HepG2 (cell line): ENCODE data around the gene KLHL33. TPM values are rescaled to one million over a fixed set of nuclear protein-coding genes. Genes with fewer than 3 reads are reported as not detected.

ENCODE experiments used
- CSRNP1 ChIP-seq: sonication (generic); formaldehyde crosslinking; IDR thresholded peaks from 2 replicates; pipeline ENCODE4 v1.8.1; 2023; ENCODE audit warnings: mild to moderate bottlenecking, missing genetic modification reagents
- DMAP1 ChIP-seq: IDR thresholded peaks from 2 replicates; pipeline ENCODE4 v1.6.1; 2016
- ETV5 ChIP-seq: IDR thresholded peaks from 2 replicates; pipeline ENCODE4 v1.6.1; 2018; ENCODE audit warnings: missing biosample characterization, missing genetic modification reagents, inconsistent platforms, borderline replicate concordance
- PHB2 ChIP-seq: fragments of 450-650 bp; IDR thresholded peaks from 2 replicates; pipeline ENCODE4 v1.6.1; 2018; ENCODE audit not compliant: partially characterized antibody
- RFX3 ChIP-seq: IDR thresholded peaks from 2 replicates; pipeline ENCODE4 v1.6.1; 2016; ENCODE audit warnings: missing biosample characterization, missing genetic modification reagents
- TP53 ChIP-seq: sonication (generic); formaldehyde crosslinking; conservative IDR thresholded peaks from 2 replicates; pipeline ENCODE4 v1.4.0; 2020; ENCODE audit warnings: missing genetic modification reagents
- ZBTB40 ChIP-seq, 2 experiments: fragments of 450-650 bp in 1 of 2; sonication (generic) in 1 of 2; formaldehyde crosslinking in 1 of 2; IDR thresholded peaks; 2 replicates each; pipeline versions ENCODE4 v1.6.1 to v1.8.0; 2016 to 2022; ENCODE audit warnings: antibody characterized with exemption in 1 of 2, mild to moderate bottlenecking in 1 of 2, missing genetic modification reagents in 1 of 2
- ZFP36L1 ChIP-seq: sonication (generic); formaldehyde crosslinking; IDR thresholded peaks from 2 replicates; pipeline ENCODE4 v1.8.0; 2022; ENCODE audit warnings: mild to moderate bottlenecking, missing genetic modification reagents, moderate library complexity
- ZHX2 ChIP-seq, 2 experiments: sonication (generic) in 1 of 2; formaldehyde crosslinking in 1 of 2; IDR thresholded peaks; 2 replicates each; pipeline versions ENCODE4 v1.6.1 to v1.9.0; 2014 to 2022; ENCODE audit warnings: antibody characterized with exemption in 1 of 2, borderline replicate concordance in 1 of 2, inconsistent platforms in 1 of 2, low read depth in 1 of 2, missing genetic modification reagents in 1 of 2
- ZMYM2 ChIP-seq: sonication (generic); formaldehyde crosslinking; IDR thresholded peaks from 2 replicates; pipeline ENCODE4 v1.8.0; 2022; ENCODE audit warnings: mild to moderate bottlenecking, missing genetic modification reagents
- ZSCAN12 ChIP-seq: sonication (generic); formaldehyde crosslinking; IDR thresholded peaks from 2 replicates; pipeline ENCODE4 v1.9.0; 2021; ENCODE audit warnings: mild to moderate bottlenecking, missing genetic modification reagents
- polyA plus RNA-seq, 8 experiments: library from polyadenylated mRNA; depleted of rRNA in 3 of 8; stranded (reverse) in 7 of 8; unstranded in 1 of 8; fragments of >200 nt; fragmentation: Illumina TruSeq in 4 of 8; extraction: Trizol in 4 of 8; gene quantifications; 2 replicates each; pipeline versions ENCODE4 v1.2.1 to v1.2.3, GENCODE V29; 2011 to 2016; ENCODE audit warnings: low read depth in 4 of 8, missing spikeins in 1 of 8, mixed read lengths in 1 of 8; ENCODE audit not compliant: insufficient read depth in 1 of 8
- total RNA-seq, 5 experiments: library from RNA; depleted of rRNA; stranded (reverse); fragments of >200 nt; fragmentation: Illumina TruSeq; extraction: Trizol; gene quantifications; 2 replicates each; pipeline ENCODE4 v1.2.3, GENCODE V29; 2016; ENCODE audit warnings: low read depth in 1 of 5

Gene KLHL33
- total and polyA plus RNA-seq, 2 of the 13 experiments (the other 11 are each of a cell fraction or from before 2014, with no cell fraction given): not detected

DNA sequence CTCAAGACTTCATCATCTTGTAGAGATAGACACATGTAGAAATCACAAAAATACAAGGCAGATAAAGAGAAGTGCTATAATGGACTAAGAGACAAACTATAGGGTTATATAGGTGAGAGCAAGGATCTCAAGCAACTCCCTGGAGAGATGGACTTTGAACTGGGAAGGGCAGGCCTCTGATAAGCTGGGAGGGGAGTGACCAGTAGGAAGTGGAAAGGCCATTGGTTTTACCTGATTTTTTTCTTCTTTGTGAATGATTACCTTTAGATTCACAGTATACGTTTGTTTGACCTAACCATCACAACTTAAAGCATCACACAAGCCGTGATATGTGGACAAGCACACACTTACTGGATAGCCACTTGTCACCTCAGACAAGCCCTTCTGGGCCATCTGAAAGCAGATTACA is 17.5 kb downstream of the KLHL33 start (continued):
- TF ChIP-seq ZHX2 (IDR thresholded peaks at IDR 0.05; ENCODE audit: low read depth) (no peak), ZHX2 (CRISPR knock-in tag; IDR thresholded peaks at IDR 0.05; ENCODE audit: borderline replicate concordance) (no peak), ZBTB40 (IDR thresholded peaks at IDR 0.05) (no peak), ZBTB40 (CRISPR knock-in tag; IDR thresholded peaks at IDR 0.05) (no peak), ZFP36L1 (CRISPR knock-in tag) (no peak), ZSCAN12 (CRISPR knock-in tag) (no peak), DMAP1 (0 out of 2 replicates have a peak, but pooled peaks have one; percentile 20), RFX3 (no peak), ZMYM2 (CRISPR knock-in tag) (no peak), CSRNP1 (no peak), ETV5 (CRISPR knock-in tag) (peak; percentile 36; the same call in 1 of the 2 replicates), PHB2 (no peak), TP53 (CRISPR knock-in tag) (no peak)
